LNCaP clone FGC (cell line): ENCODE data around the gene POLR1F.

ENCODE experiments used
- DNase-seq: peaks from one replicate; pipeline ENCODE4 v3.0.0-alpha.2; 2011; ENCODE audit warnings: low read depth
- H3K4me3 ChIP-seq: 2 replicates; pipeline ENCODE4 v1.5.1; 2011; ENCODE audit warnings: mild to moderate bottlenecking, low read depth, low read length, control low read depth
- TF ChIP-seq, protein P1 (sequence below): IDR thresholded peaks from 2 replicates; pipeline ENCODE4 v1.5.1; 2012; ENCODE audit warnings: mild to moderate bottlenecking; ENCODE audit not compliant: control insufficient read depth, insufficient read depth; ENCODE audit errors: extremely low read depth

Gene POLR1F

DNA sequence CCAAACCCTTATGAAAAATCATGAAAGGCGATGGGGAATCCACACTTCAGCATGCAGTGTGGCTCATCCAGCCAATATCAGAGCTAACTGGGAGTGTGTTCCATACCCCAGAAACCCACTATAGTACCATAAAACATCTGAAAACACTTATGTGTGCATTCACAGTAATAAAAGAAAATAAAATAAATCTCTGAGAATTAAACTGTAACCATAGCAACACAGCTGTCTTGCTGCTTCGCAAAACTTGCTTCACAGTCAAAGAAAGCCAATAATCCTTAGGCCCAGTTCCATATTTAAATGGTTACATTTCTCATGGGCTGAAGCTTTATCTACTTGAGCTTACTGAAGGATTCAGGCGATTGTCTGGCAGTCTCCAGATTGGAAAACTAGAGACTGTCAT, 19.9 kb upstream of the POLR1F start:
- no peak overlapping the region for H3K4me3 ChIP-seq
- no peak for DNase-seq
- TF ChIP-seq, protein P1, sequence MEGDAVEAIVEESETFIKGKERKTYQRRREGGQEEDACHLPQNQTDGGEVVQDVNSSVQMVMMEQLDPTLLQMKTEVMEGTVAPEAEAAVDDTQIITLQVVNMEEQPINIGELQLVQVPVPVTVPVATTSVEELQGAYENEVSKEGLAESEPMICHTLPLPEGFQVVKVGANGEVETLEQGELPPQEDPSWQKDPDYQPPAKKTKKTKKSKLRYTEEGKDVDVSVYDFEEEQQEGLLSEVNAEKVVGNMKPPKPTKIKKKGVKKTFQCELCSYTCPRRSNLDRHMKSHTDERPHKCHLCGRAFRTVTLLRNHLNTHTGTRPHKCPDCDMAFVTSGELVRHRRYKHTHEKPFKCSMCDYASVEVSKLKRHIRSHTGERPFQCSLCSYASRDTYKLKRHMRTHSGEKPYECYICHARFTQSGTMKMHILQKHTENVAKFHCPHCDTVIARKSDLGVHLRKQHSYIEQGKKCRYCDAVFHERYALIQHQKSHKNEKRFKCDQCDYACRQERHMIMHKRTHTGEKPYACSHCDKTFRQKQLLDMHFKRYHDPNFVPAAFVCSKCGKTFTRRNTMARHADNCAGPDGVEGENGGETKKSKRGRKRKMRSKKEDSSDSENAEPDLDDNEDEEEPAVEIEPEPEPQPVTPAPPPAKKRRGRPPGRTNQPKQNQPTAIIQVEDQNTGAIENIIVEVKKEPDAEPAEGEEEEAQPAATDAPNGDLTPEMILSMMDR: no peak

DNA sequence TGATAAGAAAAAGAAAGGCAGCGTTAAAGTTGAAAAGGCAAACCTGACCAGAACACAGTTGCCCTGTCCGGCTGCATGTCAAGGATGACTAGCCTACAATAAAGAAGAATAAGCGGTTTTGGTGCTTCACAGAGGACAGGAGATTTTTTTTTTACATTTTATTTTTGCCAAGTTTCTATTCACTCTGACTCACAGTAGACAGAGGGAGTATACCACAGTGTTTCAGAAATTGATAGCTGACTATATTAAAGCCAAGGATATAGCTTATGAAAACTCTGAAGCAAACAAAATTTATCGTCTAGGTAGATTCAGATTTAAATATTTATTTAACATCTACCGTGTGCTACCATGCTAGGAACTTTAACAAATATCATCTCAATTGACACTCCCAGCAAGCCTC, 16.9 kb upstream of the POLR1F start:
- TF ChIP-seq, protein P1: no peak
- H3K4me3 ChIP-seq: no peak overlapping the region
- DNase-seq: no peak

DNA sequence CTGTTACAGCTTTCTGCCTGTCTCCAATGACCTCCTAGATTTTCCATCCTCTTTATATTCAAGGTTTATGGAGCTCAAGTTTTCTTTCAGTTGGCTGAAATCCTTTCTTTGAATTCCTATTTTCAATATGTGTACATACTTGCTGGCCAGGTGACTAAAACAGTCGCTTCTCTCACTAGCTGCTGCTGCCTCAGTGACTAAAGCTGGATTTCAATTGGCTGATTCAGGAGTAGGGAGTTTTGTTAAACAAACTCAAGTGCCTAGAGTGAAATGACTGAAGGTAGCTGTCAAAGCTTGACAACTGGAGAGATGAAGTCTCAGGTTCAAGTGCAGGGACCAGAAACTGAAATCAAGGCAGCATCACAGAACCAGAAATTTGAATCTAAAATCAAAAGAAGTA, 6.7 kb upstream of the POLR1F start:
- no peak for DNase-seq
- TF ChIP-seq, protein P1: no peak
- H3K4me3 ChIP-seq: no peak overlapping the region

DNA sequence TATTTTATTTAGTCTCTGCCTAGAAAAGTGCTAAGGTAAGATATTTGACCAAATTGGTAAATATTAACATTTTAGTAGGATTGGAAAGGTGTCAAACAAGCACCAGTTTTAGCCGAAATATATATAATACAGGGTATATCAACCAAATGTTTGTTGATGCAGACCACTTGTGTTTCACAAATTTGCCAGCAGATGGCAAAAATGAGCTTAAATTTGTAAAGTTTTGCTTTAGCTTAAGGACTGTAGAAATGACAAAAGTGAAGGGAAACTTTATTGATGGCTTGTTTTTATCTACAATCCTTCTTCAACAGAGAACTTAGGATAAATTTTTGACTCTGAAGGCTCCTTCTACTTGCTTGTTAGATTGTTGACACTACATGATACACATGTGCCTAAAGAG, 4.8 kb upstream of the POLR1F start:
- TF ChIP-seq, protein P1: peak; percentile 47
- H3K4me3 ChIP-seq: no peak overlapping the region
- peak; percentile 7 for DNase-seq

DNA sequence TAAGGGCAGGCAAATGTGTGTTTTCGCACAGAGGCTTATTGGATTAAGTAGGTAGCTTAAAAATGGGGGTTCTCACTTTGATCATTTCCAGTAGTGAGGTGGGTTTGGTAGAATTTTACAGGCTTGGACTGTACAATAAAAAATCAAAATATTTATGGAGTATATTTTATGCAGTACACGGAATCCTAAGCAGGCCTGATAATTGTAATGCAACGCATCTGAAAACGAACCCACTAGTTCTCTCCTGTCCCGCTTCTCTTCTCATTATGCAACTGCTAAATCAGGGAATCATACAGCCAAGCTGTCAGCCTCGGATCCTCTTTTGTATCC, 377 bp upstream of the POLR1F start:
- DNase-seq: no peak
- TF ChIP-seq, protein P1: no peak
- H3K4me3 ChIP-seq: peak overlapping the region; percentile 97; the same call in 1 of the 2 replicates

DNA sequence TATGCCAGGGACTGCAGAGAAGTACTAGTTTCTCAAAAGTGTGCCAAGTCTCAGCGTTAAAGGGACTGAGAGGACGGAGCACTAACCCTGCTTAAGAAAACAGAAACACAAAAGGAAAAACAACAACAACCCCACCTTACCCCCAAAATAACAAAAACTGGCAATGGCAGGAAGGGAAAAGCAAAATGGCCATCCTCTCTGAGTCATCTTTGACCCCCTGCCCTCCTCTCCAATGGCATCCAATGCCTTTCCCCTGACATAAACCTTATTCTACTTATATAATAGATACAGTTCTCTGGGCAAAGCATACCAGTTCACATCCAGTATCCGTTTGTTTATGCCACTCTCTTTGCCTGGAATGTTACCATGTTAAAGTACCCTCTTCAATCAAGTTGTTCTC, 1.6 kb downstream of the POLR1F start:
- TF ChIP-seq, protein P1: no peak
- peak overlapping the region; percentile 97 for H3K4me3 ChIP-seq
- DNase-seq: no peak

DNA sequence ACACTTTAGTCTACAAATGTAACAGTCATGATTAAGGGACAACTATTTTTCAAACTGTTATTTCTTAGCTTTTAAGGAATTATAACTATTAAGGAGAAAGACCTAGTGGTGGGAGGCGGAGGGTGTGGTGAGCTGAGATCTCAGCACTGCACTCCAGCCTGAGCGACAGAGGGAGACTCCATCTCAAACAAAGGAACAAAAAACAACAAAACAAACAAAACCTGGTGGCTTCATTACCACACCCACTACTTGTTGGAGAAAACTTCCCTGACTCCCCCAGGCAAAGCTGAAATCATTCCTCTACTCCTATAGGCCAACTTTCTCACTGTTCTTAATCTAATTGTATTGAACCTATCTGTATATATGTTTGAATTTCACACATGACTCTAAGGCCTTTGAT, 3.2 kb downstream of the POLR1F start:
- TF ChIP-seq, protein P1: no peak
- H3K4me3 ChIP-seq: no peak overlapping the region
- DNase-seq: no peak
